ENCODE results near the gene TFAP2C.

DNA sequence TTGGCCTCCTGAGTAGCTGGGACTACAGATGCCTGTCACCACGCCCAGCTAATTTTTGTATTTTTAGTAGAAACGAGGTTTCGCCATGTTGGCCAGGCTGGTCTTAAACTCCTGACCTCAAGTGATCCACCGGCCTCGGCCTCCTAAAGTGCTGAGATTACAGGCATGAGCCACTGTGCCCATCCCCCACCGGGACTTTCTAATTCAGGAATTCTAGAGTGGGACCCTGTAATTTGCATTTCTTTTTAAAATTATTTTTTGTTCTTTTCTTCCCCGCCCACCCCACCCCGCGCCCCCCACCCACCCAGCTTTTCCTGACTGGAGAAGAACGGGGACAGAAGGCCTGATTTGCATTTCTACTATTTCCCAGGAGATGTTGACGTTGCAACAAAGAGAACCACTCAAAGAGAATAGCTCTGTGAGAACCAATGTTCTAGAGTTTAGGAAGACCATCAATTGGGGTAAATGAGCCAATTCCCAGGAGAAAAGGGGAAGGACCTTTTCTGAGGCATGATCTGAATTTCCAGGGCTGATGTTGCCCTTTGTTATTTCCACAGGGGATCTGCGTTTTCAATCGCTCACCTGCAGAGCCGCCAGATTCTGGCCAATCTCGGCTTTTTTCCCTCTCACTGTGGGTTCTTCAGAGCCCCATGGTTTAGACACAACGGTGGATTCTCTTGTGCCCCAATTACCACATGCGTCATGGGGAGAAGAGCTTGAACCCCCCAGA lies 33.2 kb upstream of the TFAP2C start:
- TF ChIP-seq POLR2A (IDR thresholded peaks at IDR 0.05; ENCODE audit: low read length) (no peak), GATA1 (IDR thresholded peaks at IDR 0.05; ENCODE audit: low read depth, low read length) (no peak)
